T-cell (primary cell): Measurements from ENCODE around the gene S100P. TPM values are rescaled to one million over a fixed set of nuclear protein-coding genes. Genes with fewer than 3 reads are reported as not detected.
A peak's percentile ranks its signal among the peaks of the same experiment; 100 is the strongest.

Experiments
- ATAC-seq, 4 experiments: fragments of 200-7000 bp in 3 of 4; fragments of 150-1000 bp in 1 of 4; cut with Tn5 transposase; replicated peaks in 1 of 4; 1 replicate in 3 of 4; 2 replicates in 1 of 4; pipeline ENCODE4 v1.10.0; 2021; ENCODE audit warnings: moderate library complexity in 3 of 4, mild to moderate bottlenecking in 2 of 4, moderate number of reproducible peaks in 1 of 4
- CTCF ChIA-PET, 2 donors: fragments of 300-600 bp; sonication (Branson Sonifier 250); formaldehyde crosslinking; loops; one replicate each; lab custom pipeline; 2022; ENCODE audit warnings: antibody characterized with exemption in 2 of 2; lab: Charles Lee
- POLR2A ChIA-PET, 2 donors: fragments of 300-600 bp; sonication (Branson Sonifier 250); formaldehyde crosslinking; loops; one replicate each; lab custom pipeline; 2022; ENCODE audit warnings: antibody characterized with exemption in 2 of 2; lab: Charles Lee
- DNase-seq, 35 experiments: peaks; one replicate each; pipeline versions ENCODE4 v3.0.0 to v3.0.0-alpha.2; 2013 to 2023
- H3K27ac ChIP-seq: one replicate; pipeline ENCODE4 v1.5.1; 2013; ENCODE audit warnings: low read length
- H3K27me3 ChIP-seq, 2 experiments: replicated peaks in 1 of 2; 1 replicate in 1 of 2; 2 replicates in 1 of 2; pipeline versions ENCODE4 v1.6.1 to v1.7.0; 2013; ENCODE audit warnings: low read length in 1 of 2, mixed read lengths in 1 of 2; ENCODE audit not compliant: control insufficient read depth in 2 of 2, insufficient read depth in 2 of 2; ENCODE audit errors: extremely low read depth in 1 of 2
- H3K36me3 ChIP-seq, 2 donors: 1 replicate in 1 of 2; 2 replicates in 1 of 2; pipeline versions ENCODE4 v1.6.1 to v1.7.0; 2013; ENCODE audit warnings: low read length in 1 of 2; ENCODE audit not compliant: control insufficient read depth in 2 of 2, insufficient read depth in 1 of 2; ENCODE audit errors: extremely low read depth in 1 of 2
- H3K4me1 ChIP-seq, 2 experiments: 1 replicate in 1 of 2; 2 replicates in 1 of 2; pipeline versions ENCODE4 v1.6.1 to v1.7.0; 2013; ENCODE audit warnings: low read length in 2 of 2, mixed read lengths in 1 of 2; ENCODE audit not compliant: insufficient read depth in 2 of 2, control insufficient read depth in 1 of 2; ENCODE audit errors: extremely low read depth in 1 of 2
- H3K4me3 ChIP-seq, 2 donors: 1 replicate in 1 of 2; 2 replicates in 1 of 2; pipeline versions ENCODE4 v1.5.1 to v1.7.0; 2013; ENCODE audit warnings: mild to moderate bottlenecking in 2 of 2, low read length in 1 of 2, moderate library complexity in 1 of 2; ENCODE audit not compliant: control insufficient read depth in 1 of 2; ENCODE audit errors: extremely low read depth in 1 of 2
- H3K9me3 ChIP-seq: 2 replicates; pipeline ENCODE4 v1.7.0; 2013
- H3K27ac Mint-ChIP-seq, 2 donors: one replicate each; pipeline ENCODE4 v1.8.0; 2020 to 2021; ENCODE audit warnings: mild to moderate bottlenecking in 2 of 2, mixed read lengths in 2 of 2
- H3K27me3 Mint-ChIP-seq, 2 donors: one replicate each; pipeline ENCODE4 v1.8.0; 2021 to 2022; ENCODE audit warnings: mixed read lengths in 2 of 2
- H3K36me3 Mint-ChIP-seq: one replicate; pipeline ENCODE4 v1.8.0; 2021; ENCODE audit warnings: mixed read lengths
- H3K4me1 Mint-ChIP-seq, 3 donors: one replicate each; pipeline ENCODE4 v1.8.0; 2020 to 2022; ENCODE audit warnings: mixed read lengths in 3 of 3, mild to moderate bottlenecking in 1 of 3
- H3K4me3 Mint-ChIP-seq, 3 donors: one replicate each; pipeline ENCODE4 v1.8.0; 2020 to 2022; ENCODE audit warnings: mild to moderate bottlenecking in 3 of 3, mixed read lengths in 3 of 3, moderate library complexity in 3 of 3
- H3K9me3 Mint-ChIP-seq, 3 donors: one replicate each; pipeline ENCODE4 v1.8.0; 2020 to 2022; ENCODE audit warnings: mixed read lengths in 3 of 3
- WGBS: methylation state at CpG from one replicate; pipeline ENCODE4 v1.1.5; 2013; ENCODE audit warnings: missing lambda C conversion rate; ENCODE audit not compliant: insufficient coverage; 5-methylcytosine and 5-hydroxymethylcytosine counted together
- total RNA-seq, 35 experiments: library from RNA in 6 of 35; stranded (reverse) in 6 of 35; fragments of 120-200 nt in 1 of 35; gene quantifications; one replicate each; pipeline versions ENCODE4 v1.2.1 to v1.2.4 and lab custom pipeline; 2013 to 2026

The S100P gene
- total RNA-seq, 5 donors from 2014 or later (not counting 1 experiment from before 2014, with no cell fraction given): 0.70 to 3.8 (median 1.9) TPM; not detected in 1

GRCh38 chr4:6684656-6685055, 9.0 kb upstream of the S100P start:
- Histone ChIP-seq H3K27me3 (no peaks in the 10 kb centered on the region), H3K4me3 (no peak overlapping the region), H3K27ac (no peak overlapping the region), H3K36me3 (peaks cover 0 to 11% of the 10 kb centered on the region in 2 donors), H3K4me1 (peaks cover 9 to 49% of the 10 kb centered on the region in 2 experiments), H3K9me3 (no peaks in the 10 kb centered on the region)
- ChIA-PET CTCF (no interaction called here), POLR2A (no interaction called here)
- DNase-seq (no peak), ATAC-seq (no peak)
- Mint-ChIP-seq H3K4me3 (no peak overlapping the region), H3K36me3 (peaks cover 18% of the 10 kb centered on the region), H3K9me3 (peaks cover 0 to 5% (median 0%) of the 10 kb centered on the region in 3 donors), H3K27me3 (no peaks in the 10 kb centered on the region), H3K27ac (peak overlapping the region in 1 of 2 donors; percentile 100), H3K4me1 (peaks cover 21 to 53% (median 43%) of the 10 kb centered on the region in 3 donors)
- WGBS: 94% methylated on average over 10 of the region's 11 CpGs

GRCh38 chr4:6686104-6686787, 7.4 kb upstream of the S100P start:
- peaks cover 22 to 61% of the 10 kb centered on the region in 2 experiments for H3K4me1 ChIP-seq

GRCh38 chr4:6687947-6688878, 5.5 kb upstream of the S100P start:
- peak overlapping the region in 1 of 2 donors; percentile 63 for H3K4me3 ChIP-seq
- H3K27ac ChIP-seq: peak overlapping the region; percentile 87
- Mint-ChIP-seq H3K36me3 (peaks cover 2% of the 10 kb centered on the region), H3K9me3 (no peaks in the 10 kb centered on the region), H3K4me1 (peaks cover 48 to 74% (median 69%) of the 10 kb centered on the region in 3 donors), H3K4me3 (peak overlapping the region; percentile 73 to 90 (median 79)), H3K27me3 (no peaks in the 10 kb centered on the region), H3K27ac (peak overlapping the region; percentile 99 to 100)
- peaks cover 0 to 2% of the 10 kb centered on the region in 2 donors for H3K36me3 ChIP-seq
- ATAC-seq (no peak), DNase-seq (no peak)
- ChIA-PET CTCF (interaction anchor here in 1 of 2 donors (1.0 to 4.0 kb wide), 3 partner anchors 13 to 29 kb away, joined by 3 to 52 read pairs (median 10); partner anchors contain the start of gene BLOC1S4), POLR2A (interaction anchor here (0.9 to 1.2 kb wide), 2 partner anchors 14 to 105 kb away, joined by 3 to 4 read pairs; no protein-coding TSS in a partner anchor)
- WGBS: 74% methylated on average over 10 of the region's 24 CpGs
- H3K4me1 ChIP-seq: peaks cover 31 to 78% of the 10 kb centered on the region in 2 experiments
- H3K9me3 ChIP-seq: no peaks in the 10 kb centered on the region
- H3K27me3 ChIP-seq: no peaks in the 10 kb centered on the region

More at GRCh38 chr4:6686104-6686787, 7.4 kb upstream of the S100P start:
- Histone ChIP-seq H3K9me3 (no peaks in the 10 kb centered on the region), H3K36me3 (peaks cover 0 to 2% of the 10 kb centered on the region in 2 donors), H3K27ac (peak overlapping the region; percentile 25), H3K4me3 (no peak overlapping the region), H3K27me3 (no peaks in the 10 kb centered on the region)
- H3K27me3 Mint-ChIP-seq: no peaks in the 10 kb centered on the region
- ATAC-seq (no peak), DNase-seq (no peak)
- 69% methylated on average over 4 of the region's 4 CpGs for WGBS
- H3K4me1 Mint-ChIP-seq: peaks cover 37 to 64% (median 54%) of the 10 kb centered on the region in 3 donors
- H3K36me3 Mint-ChIP-seq: peaks cover 5% of the 10 kb centered on the region
- POLR2A ChIA-PET: no interaction called here
- no peaks in the 10 kb centered on the region for H3K9me3 Mint-ChIP-seq
- CTCF ChIA-PET: no interaction called here
- no peak overlapping the region for H3K4me3 Mint-ChIP-seq
- peak overlapping the region; percentile 99 to 100 for H3K27ac Mint-ChIP-seq

GRCh38 chr4:6688879-6689505, 4.7 kb upstream of the S100P start:
- Histone ChIP-seq H3K9me3 (no peaks in the 10 kb centered on the region), H3K27ac (peak overlapping the region; percentile 87), H3K36me3 (peaks cover 0 to 2% of the 10 kb centered on the region in 2 donors), H3K27me3 (no peaks in the 10 kb centered on the region), H3K4me1 (peaks cover 39 to 85% of the 10 kb centered on the region in 2 experiments), H3K4me3 (peak overlapping the region in 1 of 2 donors; percentile 63)
- ATAC-seq (peak; percentile 77 to 86 (median 83)), DNase-seq (peak; percentile 29 to 81 (median 56))
- Mint-ChIP-seq H3K27ac (peak overlapping the region; percentile 99 to 100), H3K36me3 (peaks cover 2% of the 10 kb centered on the region), H3K4me1 (peaks cover 56 to 81% (median 77%) of the 10 kb centered on the region in 3 donors), H3K9me3 (no peaks in the 10 kb centered on the region), H3K4me3 (peak overlapping the region; percentile 73 to 90 (median 79)), H3K27me3 (no peaks in the 10 kb centered on the region)
- WGBS: 11% methylated on average over 20 of the region's 23 CpGs
- POLR2A ChIA-PET: no interaction called here
- CTCF ChIA-PET: interaction anchor here in 1 of 2 donors (1.9 to 4.0 kb wide), 2 partner anchors 14 to 19 kb away, joined by 5 to 52 read pairs; no protein-coding TSS in a partner anchor

GRCh38 chr4:6689506-6689960, 4.1 kb upstream of the S100P start:
- peak overlapping the region; percentile 73 to 90 (median 79) for H3K4me3 Mint-ChIP-seq
- H3K9me3 ChIP-seq: no peaks in the 10 kb centered on the region
- peaks cover 0 to under 1% of the 10 kb centered on the region in 2 donors for H3K36me3 ChIP-seq
- CTCF ChIA-PET: interaction anchor here in 1 of 2 donors (1.2 to 4.0 kb wide), 5 partner anchors 14 to 94 kb away, joined by 4 to 52 read pairs (median 5); partner anchors contain the start of gene BLOC1S4
- DNase-seq: peak in 1 of 35 experiments; percentile 21
- POLR2A ChIA-PET: interaction anchor here in 1 of 2 donors (0.6 to 1.6 kb wide), 4 partner anchors 15 to 91 kb away, joined by 3 to 10 read pairs (median 4); a partner anchor contains a TSS
- H3K27me3 ChIP-seq: no peaks in the 10 kb centered on the region
- no peaks in the 10 kb centered on the region for H3K9me3 Mint-ChIP-seq
- H3K4me3 ChIP-seq: peak overlapping the region in 1 of 2 donors; percentile 63
- peaks cover 44 to 91% of the 10 kb centered on the region in 2 experiments for H3K4me1 ChIP-seq
- H3K4me1 Mint-ChIP-seq: peaks cover 59 to 85% (median 81%) of the 10 kb centered on the region in 3 donors
- peak overlapping the region; percentile 99 to 100 for H3K27ac Mint-ChIP-seq
- H3K27me3 Mint-ChIP-seq: no peaks in the 10 kb centered on the region
- H3K27ac ChIP-seq: peak overlapping the region; percentile 87
- H3K36me3 Mint-ChIP-seq: peaks cover 2% of the 10 kb centered on the region
- 54% methylated on average over 14 of the region's 15 CpGs for WGBS
- peak in 3 of 4 experiments; percentile 2 to 9 (median 4) for ATAC-seq
